Measurements from ENCODE around the gene PROM2.

PROM2 gene

GRCh38 chr2:95281786-95282185 lies 7.5 kb downstream of the PROM2 start:
- TF ChIP-seq ZFX (IDR thresholded peaks at IDR 0.05), result no peak
- TF ChIP-seq, protein P1, sequence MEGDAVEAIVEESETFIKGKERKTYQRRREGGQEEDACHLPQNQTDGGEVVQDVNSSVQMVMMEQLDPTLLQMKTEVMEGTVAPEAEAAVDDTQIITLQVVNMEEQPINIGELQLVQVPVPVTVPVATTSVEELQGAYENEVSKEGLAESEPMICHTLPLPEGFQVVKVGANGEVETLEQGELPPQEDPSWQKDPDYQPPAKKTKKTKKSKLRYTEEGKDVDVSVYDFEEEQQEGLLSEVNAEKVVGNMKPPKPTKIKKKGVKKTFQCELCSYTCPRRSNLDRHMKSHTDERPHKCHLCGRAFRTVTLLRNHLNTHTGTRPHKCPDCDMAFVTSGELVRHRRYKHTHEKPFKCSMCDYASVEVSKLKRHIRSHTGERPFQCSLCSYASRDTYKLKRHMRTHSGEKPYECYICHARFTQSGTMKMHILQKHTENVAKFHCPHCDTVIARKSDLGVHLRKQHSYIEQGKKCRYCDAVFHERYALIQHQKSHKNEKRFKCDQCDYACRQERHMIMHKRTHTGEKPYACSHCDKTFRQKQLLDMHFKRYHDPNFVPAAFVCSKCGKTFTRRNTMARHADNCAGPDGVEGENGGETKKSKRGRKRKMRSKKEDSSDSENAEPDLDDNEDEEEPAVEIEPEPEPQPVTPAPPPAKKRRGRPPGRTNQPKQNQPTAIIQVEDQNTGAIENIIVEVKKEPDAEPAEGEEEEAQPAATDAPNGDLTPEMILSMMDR (conservative IDR thresholded peaks at IDR 0.05), result no peak

GRCh38 chr2:95282458-95282857 lies 8.2 kb downstream of the PROM2 start:
- TF ChIP-seq, protein P1 (conservative IDR thresholded peaks at IDR 0.05), result no peak
- TF ChIP-seq ZFX (IDR thresholded peaks at IDR 0.05), result no peak
- no peak overlapping the region for H3K27ac ChIP-seq

More at GRCh38 chr2:95281786-95282185, 7.5 kb downstream of the PROM2 start:
- no peak overlapping the region for H3K27ac ChIP-seq

DNA sequence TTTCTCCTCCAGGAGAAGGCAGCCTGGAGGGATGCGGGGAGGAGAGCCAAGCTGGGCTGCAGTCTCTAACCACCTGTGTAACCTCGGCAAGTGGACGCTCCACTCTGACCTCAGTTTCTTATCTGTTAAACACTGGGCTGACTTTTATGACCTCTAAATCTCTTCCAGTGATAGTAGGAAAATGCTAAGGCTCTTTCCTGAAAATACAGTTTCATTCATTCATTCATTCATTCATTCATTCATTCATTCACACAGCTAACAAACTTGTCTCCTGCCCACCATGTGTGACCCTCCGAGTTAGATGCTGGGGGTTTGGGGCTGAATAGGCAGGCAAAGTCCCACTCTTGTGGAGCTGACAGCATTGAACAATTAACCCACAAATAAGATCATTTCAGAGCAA lies 9.3 kb downstream of the PROM2 start:
- no peak overlapping the region for H3K27ac ChIP-seq
- TF ChIP-seq, protein P1 (conservative IDR thresholded peaks at IDR 0.05), result no peak
- no peak for TF ChIP-seq ZFX (IDR thresholded peaks at IDR 0.05)

DNA sequence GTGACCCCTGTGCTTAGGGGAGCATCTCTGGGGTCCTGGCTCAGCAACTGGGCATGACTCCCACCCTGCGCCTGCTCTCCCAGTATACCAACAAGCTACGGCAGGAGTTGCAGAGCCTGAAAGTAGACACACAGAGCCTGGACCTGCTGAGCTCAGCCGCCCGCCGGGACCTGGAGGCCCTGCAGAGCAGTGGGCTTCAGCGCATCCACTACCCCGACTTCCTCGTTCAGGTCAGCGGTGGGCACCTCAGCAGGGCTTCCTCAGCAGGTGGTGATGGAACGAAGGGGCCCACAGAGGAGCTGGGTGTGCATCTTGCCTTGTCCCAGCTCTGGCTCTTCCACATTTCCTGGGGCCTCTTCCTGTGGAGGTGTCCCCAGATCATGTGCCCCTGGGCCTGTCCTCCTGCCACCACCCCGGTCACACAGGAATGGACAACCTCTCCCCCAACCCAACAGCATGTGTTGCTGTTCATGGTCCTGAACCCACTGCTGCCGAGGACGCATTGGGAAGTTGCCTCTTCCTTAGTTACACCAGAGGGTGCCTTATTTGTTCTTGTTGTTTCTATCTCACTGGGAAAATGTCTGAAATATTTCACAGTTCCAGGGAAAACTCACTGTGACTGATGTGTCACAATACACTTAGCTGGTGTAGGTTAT lies 10.8 kb downstream of the PROM2 start:
- H3K27ac ChIP-seq, result no peak overlapping the region
- no peak for TF ChIP-seq ZFX (IDR thresholded peaks at IDR 0.05)
- TF ChIP-seq, protein P1 (conservative IDR thresholded peaks at IDR 0.05), result no peak

GRCh38 chr2:95285542-95285932 lies 11.3 kb downstream of the PROM2 start:
- TF ChIP-seq ZFX (IDR thresholded peaks at IDR 0.05), result no peak
- TF ChIP-seq, protein P1 (conservative IDR thresholded peaks at IDR 0.05), result no peak
- H3K27ac ChIP-seq, result no peak overlapping the region

DNA sequence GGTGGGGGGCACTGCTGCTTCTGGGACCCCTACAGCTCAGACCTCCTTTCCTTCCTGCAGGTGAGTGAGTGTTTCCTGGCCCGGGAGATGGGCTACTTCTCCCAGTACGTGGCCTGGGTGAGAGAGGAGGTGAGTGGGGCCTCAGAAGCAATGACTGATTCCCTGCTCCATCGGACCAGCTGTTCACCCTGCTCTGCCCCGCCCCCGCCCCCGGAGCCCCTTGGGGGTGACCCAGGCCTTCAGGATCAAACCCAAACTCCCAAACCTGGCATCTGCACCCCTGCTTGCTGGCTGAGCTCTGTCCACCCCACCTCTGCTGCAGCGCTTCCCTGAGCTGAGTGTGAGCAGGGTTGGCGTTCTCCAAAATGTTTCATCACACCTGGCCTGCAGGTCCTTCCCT lies 13.1 kb downstream of the PROM2 start:
- no peak overlapping the region for H3K27ac ChIP-seq
- TF ChIP-seq ZFX (IDR thresholded peaks at IDR 0.05), result no peak
- TF ChIP-seq, protein P1 (conservative IDR thresholded peaks at IDR 0.05), result no peak

DNA sequence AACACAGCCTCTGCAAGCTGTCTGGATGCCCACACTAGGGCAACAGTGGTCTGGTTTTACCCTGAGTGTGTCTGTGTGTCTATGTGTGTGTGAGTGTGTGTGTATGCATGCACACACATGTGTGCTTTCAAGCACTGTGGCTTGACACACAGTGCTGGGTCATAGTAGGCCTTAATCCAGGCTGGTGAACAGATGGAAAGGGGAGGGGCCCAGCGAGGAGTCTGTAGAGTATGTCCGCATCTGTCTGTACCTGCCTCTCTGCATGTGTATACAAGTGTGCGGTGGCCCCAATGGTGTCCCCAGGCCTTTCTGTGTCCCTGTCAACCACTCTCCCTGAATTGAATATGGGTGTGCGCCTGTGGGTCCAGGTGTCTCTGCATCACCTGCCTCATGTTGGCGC lies 13.6 kb downstream of the PROM2 start:
- no peak overlapping the region for H3K27ac ChIP-seq
- TF ChIP-seq, protein P1 (conservative IDR thresholded peaks at IDR 0.05), result no peak
- TF ChIP-seq ZFX (IDR thresholded peaks at IDR 0.05), result no peak
